A673 (cell line): ENCODE measurements around the gene FCHSD2. TPM values are rescaled to one million over a fixed set of nuclear protein-coding genes. Genes with fewer than 3 reads are reported as not detected.

Experiments used
- BruUV-seq: library from RNA; stranded (reverse); fragments of 400-500 nt; replicated peaks from 2 replicates; lab custom pipeline; 2021; lab: Mats Ljungman, UMichigan
- CTCF ChIA-PET: fragments of 300-600 bp; sonication (Branson Sonifier 250); formaldehyde crosslinking; loops from one replicate; lab custom pipeline; 2022; ENCODE audit warnings: antibody characterized with exemption; lab: Charles Lee
- POLR2A ChIA-PET: fragments of 300-600 bp; sonication (Branson Sonifier 250); formaldehyde crosslinking; loops from one replicate; lab custom pipeline; 2022; ENCODE audit warnings: antibody characterized with exemption; ENCODE audit not compliant: low non-redundant PET; lab: Charles Lee
- DNase-seq: peaks from one replicate; pipeline ENCODE4 v3.0.0-alpha.2; 2015; ENCODE audit warnings: low spot score
- H3K27ac ChIP-seq: fragments of 200-600 bp; sonication (generic); 2 replicates; pipeline ENCODE4 v1.5.1; 2016; ENCODE audit warnings: mixed run types, low read depth, mild to moderate bottlenecking, mixed read lengths, antibody characterized with exemption, low read length; ENCODE audit not compliant: poor library complexity, severe bottlenecking
- H3K27me3 ChIP-seq: fragments of 200-600 bp; sonication (generic); replicated peaks from 2 replicates; pipeline ENCODE4 v1.6.1; 2017; ENCODE audit warnings: mixed run types, low read depth, mild to moderate bottlenecking, mixed read lengths, antibody characterized with exemption, low read length; ENCODE audit not compliant: insufficient read depth, poor library complexity
- H3K36me3 ChIP-seq: fragments of 200-600 bp; sonication (generic); 2 replicates; pipeline ENCODE4 v1.6.1; 2016; ENCODE audit warnings: mixed run types, mild to moderate bottlenecking, mixed read lengths, antibody characterized with exemption, low read length; ENCODE audit not compliant: insufficient read depth, poor library complexity, severe bottlenecking
- H3K4me1 ChIP-seq: fragments of 200-600 bp; sonication (generic); 2 replicates; pipeline ENCODE4 v1.6.1; 2017; ENCODE audit warnings: mixed run types, mild to moderate bottlenecking, mixed read lengths, antibody characterized with exemption, low read length; ENCODE audit not compliant: insufficient read depth, poor library complexity, severe bottlenecking
- H3K4me3 ChIP-seq: fragments of 200-600 bp; sonication (generic); 2 replicates; pipeline ENCODE4 v1.5.1; 2016; ENCODE audit warnings: low read depth, mixed run types, mild to moderate bottlenecking, mixed read lengths, low read length; ENCODE audit not compliant: poor library complexity, severe bottlenecking
- H3K9me3 ChIP-seq: fragments of 200-600 bp; sonication (generic); 2 replicates; pipeline ENCODE4 v1.6.1; 2016; ENCODE audit warnings: mixed run types, low read depth, mild to moderate bottlenecking, mixed read lengths, antibody characterized with exemption, low read length; ENCODE audit not compliant: poor library complexity, severe bottlenecking
- EZH2 ChIP-seq: fragments of 200-600 bp; sonication (generic); IDR thresholded peaks from 2 replicates; pipeline ENCODE4 v1.6.1; 2017; ENCODE audit warnings: borderline replicate concordance, low read depth, mild to moderate bottlenecking, mixed read lengths, antibody characterized with exemption, low read length; ENCODE audit not compliant: poor library complexity, severe bottlenecking
- intact Hi-C: fragments of 100-400 bp; cut with micrococcal nuclease; formaldehyde crosslinking; loops from one replicate; pipeline ENCODE4 v1.10.0; 2022; ENCODE audit not compliant: unreplicated experiment
- total RNA-seq: library from RNA; stranded (reverse); gene quantifications from 2 replicates; pipeline ENCODE4 v1.2.3, GENCODE V29; 2021
- TF ChIP-seq, protein P1 (sequence below): fragments of 300-800, 200-600 bp; sonication (generic); conservative IDR thresholded peaks from 2 replicates; pipeline ENCODE4 v1.5.1; 2017; ENCODE audit warnings: low read depth, mild to moderate bottlenecking, antibody characterized with exemption, low read length, moderate library complexity, mixed read lengths

The FCHSD2 gene
- total RNA-seq, 1 experiment from 2014 or later: 44.7 TPM

DNA sequence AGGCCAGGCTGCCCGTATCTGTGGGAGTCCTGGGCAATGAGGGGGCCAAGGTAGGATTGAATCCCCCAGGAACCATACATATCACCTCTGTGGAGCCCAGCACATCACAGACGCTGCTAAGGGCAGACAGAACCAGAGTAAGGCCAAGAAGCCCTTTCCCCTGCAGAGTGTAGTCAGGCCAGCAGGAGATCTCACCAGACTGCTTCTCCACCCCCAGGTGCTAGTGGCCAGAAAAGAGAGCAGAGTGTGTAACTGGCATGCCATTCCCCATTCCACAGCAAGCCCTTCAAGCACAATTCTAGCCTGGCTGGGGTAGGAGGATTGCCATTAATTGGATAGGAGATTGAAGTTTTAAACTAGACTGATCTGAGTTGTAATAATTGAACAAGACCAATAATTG lies 28.0 kb upstream of the FCHSD2 start:
- TF ChIP-seq EZH2: no peak
- TF ChIP-seq, protein P1, sequence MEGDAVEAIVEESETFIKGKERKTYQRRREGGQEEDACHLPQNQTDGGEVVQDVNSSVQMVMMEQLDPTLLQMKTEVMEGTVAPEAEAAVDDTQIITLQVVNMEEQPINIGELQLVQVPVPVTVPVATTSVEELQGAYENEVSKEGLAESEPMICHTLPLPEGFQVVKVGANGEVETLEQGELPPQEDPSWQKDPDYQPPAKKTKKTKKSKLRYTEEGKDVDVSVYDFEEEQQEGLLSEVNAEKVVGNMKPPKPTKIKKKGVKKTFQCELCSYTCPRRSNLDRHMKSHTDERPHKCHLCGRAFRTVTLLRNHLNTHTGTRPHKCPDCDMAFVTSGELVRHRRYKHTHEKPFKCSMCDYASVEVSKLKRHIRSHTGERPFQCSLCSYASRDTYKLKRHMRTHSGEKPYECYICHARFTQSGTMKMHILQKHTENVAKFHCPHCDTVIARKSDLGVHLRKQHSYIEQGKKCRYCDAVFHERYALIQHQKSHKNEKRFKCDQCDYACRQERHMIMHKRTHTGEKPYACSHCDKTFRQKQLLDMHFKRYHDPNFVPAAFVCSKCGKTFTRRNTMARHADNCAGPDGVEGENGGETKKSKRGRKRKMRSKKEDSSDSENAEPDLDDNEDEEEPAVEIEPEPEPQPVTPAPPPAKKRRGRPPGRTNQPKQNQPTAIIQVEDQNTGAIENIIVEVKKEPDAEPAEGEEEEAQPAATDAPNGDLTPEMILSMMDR: no peak
- no peaks in the 10 kb centered on the region for H3K36me3 ChIP-seq
- no peaks in the 10 kb centered on the region for H3K27me3 ChIP-seq
- no peaks in the 10 kb centered on the region for H3K9me3 ChIP-seq
- POLR2A ChIA-PET: no interaction called here
- H3K4me1 ChIP-seq: no peaks in the 10 kb centered on the region
- BruUV-seq: no TSS peak
- CTCF ChIA-PET: interaction anchor here (0.6 kb wide), 1 partner anchor 181 kb away, joined by 3 read pairs; no protein-coding TSS in a partner anchor
- no peak overlapping the region for H3K4me3 ChIP-seq
- H3K27ac ChIP-seq: no peak overlapping the region
- no peak for DNase-seq
- intact Hi-C loops: loop anchor here (10.0 kb wide), 1 partner anchor 585 kb away; no protein-coding TSS in a partner anchor

DNA sequence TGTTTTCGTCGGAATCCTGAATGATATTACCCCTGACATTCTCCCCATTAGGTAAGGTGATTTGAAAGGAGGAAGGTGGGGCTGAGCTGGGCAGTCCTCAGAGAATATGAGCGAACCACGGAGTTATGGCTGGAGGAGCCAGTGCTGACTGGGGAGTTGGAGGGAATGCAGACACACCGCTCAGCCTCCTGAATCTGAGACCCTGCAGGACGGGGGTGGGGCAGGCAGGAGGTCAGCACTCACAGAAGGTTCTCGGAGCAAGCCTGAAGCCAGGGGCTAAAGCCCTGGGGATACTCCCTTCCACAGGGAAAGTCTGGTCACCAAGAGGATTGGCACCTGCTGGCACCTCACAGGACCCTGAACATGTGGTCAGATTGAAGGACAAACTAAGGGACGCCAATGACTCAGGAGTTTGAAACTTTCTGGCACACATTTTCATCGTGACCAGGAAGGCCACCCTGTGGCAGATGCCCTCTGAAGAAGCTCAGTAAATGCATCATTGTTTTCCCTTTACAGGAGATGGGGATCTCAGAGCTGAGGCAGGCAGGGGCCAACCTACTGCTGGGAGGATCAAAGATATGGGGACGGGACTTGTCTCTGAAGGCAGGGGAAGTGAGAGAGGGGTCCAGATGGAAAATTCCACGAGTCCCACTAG lies 26.9 kb upstream of the FCHSD2 start:
- Histone ChIP-seq H3K9me3 (no peaks in the 10 kb centered on the region), H3K27ac (no peak overlapping the region), H3K36me3 (no peaks in the 10 kb centered on the region), H3K27me3 (no peaks in the 10 kb centered on the region), H3K4me1 (no peaks in the 10 kb centered on the region), H3K4me3 (no peak overlapping the region)
- intact Hi-C loops: no loop called here
- BruUV-seq: no TSS peak
- TF ChIP-seq EZH2: no peak
- TF ChIP-seq, protein P1: no peak
- DNase-seq: no peak
- CTCF ChIA-PET: no interaction called here
- POLR2A ChIA-PET: no interaction called here

- Histone ChIP-seq H3K27me3 (no peaks in the 10 kb centered on the region), H3K4me3 (no peak overlapping the region), H3K27ac (no peak overlapping the region), H3K36me3 (no peaks in the 10 kb centered on the region), H3K9me3 (no peaks in the 10 kb centered on the region), H3K4me1 (no peaks in the 10 kb centered on the region)
- intact Hi-C loops: no loop called here
- no peak for DNase-seq
- no TSS peak for BruUV-seq
- TF ChIP-seq, protein P1: no peak
- no peak for TF ChIP-seq EZH2
- ChIA-PET POLR2A (no interaction called here), CTCF (interaction anchor here (0.6 kb wide), 1 partner anchor 30 kb away, joined by 3 read pairs; no protein-coding TSS in a partner anchor)
These were observed 25.3 kb upstream of the FCHSD2 start for GRCh38 chr11:73167363-73167954.
